Thyroid gland (tissue), 4 donors: ENCODE measurements around the gene ETFB.

Experiments used
- POLR2A ChIP-seq, 2 donors: fragments of 450-650 bp; IDR thresholded peaks; one replicate each; pipeline ENCODE4 v1.6.1; 2017; ENCODE audit warnings: antibody characterized with exemption in 2 of 2, mild to moderate bottlenecking in 2 of 2, moderate library complexity in 1 of 2
- TF ChIP-seq, protein P1 (sequence below), 6 experiments: fragments of 200-600 bp in 3 of 6; fragments of 450-650 bp in 3 of 6; sonication (generic) in 3 of 6; IDR thresholded peaks; one replicate each; pipeline ENCODE4 v1.5.1; 2016 to 2019; ENCODE audit warnings: antibody characterized with exemption in 6 of 6, mild to moderate bottlenecking in 2 of 6, inconsistent platforms in 1 of 6, moderate library complexity in 1 of 6

DNA sequence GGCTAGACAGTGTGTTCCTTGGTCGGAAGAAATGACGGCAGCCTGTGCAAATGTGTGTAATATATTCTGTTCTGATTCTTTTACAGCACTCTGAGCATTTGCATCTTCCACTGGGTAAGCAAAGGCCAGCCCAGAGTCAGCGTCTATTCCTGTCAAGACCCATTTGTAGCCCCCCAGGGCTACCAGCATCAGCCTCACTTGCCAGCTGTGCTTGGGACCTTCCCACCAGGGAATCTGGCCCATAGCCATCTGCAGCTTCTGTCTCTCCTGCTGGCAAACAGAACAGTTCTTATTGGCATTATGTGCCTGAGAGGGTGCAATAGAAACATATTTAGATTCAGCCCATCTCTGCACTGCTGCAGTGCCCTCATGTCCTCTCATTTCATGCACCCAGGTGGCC lies 60.7 kb downstream of the ETFB start:
- TF ChIP-seq, protein P1, sequence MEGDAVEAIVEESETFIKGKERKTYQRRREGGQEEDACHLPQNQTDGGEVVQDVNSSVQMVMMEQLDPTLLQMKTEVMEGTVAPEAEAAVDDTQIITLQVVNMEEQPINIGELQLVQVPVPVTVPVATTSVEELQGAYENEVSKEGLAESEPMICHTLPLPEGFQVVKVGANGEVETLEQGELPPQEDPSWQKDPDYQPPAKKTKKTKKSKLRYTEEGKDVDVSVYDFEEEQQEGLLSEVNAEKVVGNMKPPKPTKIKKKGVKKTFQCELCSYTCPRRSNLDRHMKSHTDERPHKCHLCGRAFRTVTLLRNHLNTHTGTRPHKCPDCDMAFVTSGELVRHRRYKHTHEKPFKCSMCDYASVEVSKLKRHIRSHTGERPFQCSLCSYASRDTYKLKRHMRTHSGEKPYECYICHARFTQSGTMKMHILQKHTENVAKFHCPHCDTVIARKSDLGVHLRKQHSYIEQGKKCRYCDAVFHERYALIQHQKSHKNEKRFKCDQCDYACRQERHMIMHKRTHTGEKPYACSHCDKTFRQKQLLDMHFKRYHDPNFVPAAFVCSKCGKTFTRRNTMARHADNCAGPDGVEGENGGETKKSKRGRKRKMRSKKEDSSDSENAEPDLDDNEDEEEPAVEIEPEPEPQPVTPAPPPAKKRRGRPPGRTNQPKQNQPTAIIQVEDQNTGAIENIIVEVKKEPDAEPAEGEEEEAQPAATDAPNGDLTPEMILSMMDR (IDR thresholded peaks at IDR 0.05): no peak
- TF ChIP-seq POLR2A (IDR thresholded peaks at IDR 0.05): no peak
